Endothelial cell (in vitro differentiated cells): ENCODE results near the gene PI4KA. TPM values are rescaled to one million over a fixed set of nuclear protein-coding genes. Genes with fewer than 3 reads are reported as not detected.

Experiments used
- DNase-seq: peaks from one replicate; pipeline ENCODE4 v3.0.0; 2021; ENCODE audit warnings: low spot score
- H3K27ac Mint-ChIP-seq: one replicate; pipeline ENCODE4 v1.8.0; 2021; ENCODE audit warnings: mixed read lengths, inconsistent platforms; ENCODE audit not compliant: unreplicated experiment
- H3K27me3 Mint-ChIP-seq: one replicate; pipeline ENCODE4 v1.8.0; 2021; ENCODE audit warnings: mild to moderate bottlenecking, moderate library complexity, mixed read lengths, inconsistent platforms; ENCODE audit not compliant: unreplicated experiment
- H3K36me3 Mint-ChIP-seq: one replicate; pipeline ENCODE4 v1.8.0; 2021; ENCODE audit warnings: mild to moderate bottlenecking, low read depth, mixed read lengths, inconsistent platforms; ENCODE audit not compliant: unreplicated experiment
- H3K4me1 Mint-ChIP-seq: one replicate; pipeline ENCODE4 v1.8.0; 2021; ENCODE audit warnings: mild to moderate bottlenecking, mixed read lengths, inconsistent platforms; ENCODE audit not compliant: unreplicated experiment
- H3K4me3 Mint-ChIP-seq: one replicate; pipeline ENCODE4 v1.8.0; 2021; ENCODE audit warnings: mild to moderate bottlenecking, mixed read lengths, inconsistent platforms; ENCODE audit not compliant: unreplicated experiment
- H3K9me3 Mint-ChIP-seq: one replicate; pipeline ENCODE4 v1.8.0; 2021; ENCODE audit warnings: mixed read lengths, inconsistent platforms; ENCODE audit not compliant: unreplicated experiment
- CTCF ChIP-seq: fragments of 200-600 bp; sonication (generic); IDR thresholded peaks from one replicate; pipeline ENCODE4 v1.5.0; 2021; ENCODE audit warnings: antibody characterized with exemption; ENCODE audit not compliant: unreplicated experiment
- total RNA-seq: library from RNA; stranded (reverse); fragmentation: NEBNext Ultra II Directional; extraction: Animal tissue kit (Norgen Biotek cat#: 25700); gene quantifications from one replicate; pipeline ENCODE4 v1.2.1, GENCODE V29; 2021; ENCODE audit not compliant: unreplicated experiment

The PI4KA gene
- total RNA-seq, 1 donor from 2014 or later: 65.3 TPM

GRCh38 chr22:20746431-20747189 is 112.0 kb downstream of the PI4KA start:
- Mint-ChIP-seq H3K27me3 (peaks cover 4% of the 10 kb centered on the region), H3K4me3 (no peak overlapping the region), H3K27ac (no peak overlapping the region), H3K4me1 (no peaks in the 10 kb centered on the region), H3K9me3 (no peaks in the 10 kb centered on the region), H3K36me3 (peaks cover 19% of the 10 kb centered on the region)
- DNase-seq: no peak
- TF ChIP-seq CTCF: no peak

GRCh38 chr22:20745119-20745518 is 113.5 kb downstream of the PI4KA start:
- Mint-ChIP-seq H3K4me3 (no peak overlapping the region), H3K36me3 (peaks cover 26% of the 10 kb centered on the region), H3K9me3 (no peaks in the 10 kb centered on the region), H3K27me3 (peaks cover 2% of the 10 kb centered on the region), H3K27ac (no peak overlapping the region), H3K4me1 (no peaks in the 10 kb centered on the region)
- TF ChIP-seq CTCF: no peak
- DNase-seq: no peak

GRCh38 chr22:20744456-20744855 is 114.2 kb downstream of the PI4KA start:
- no peak for DNase-seq
- peaks cover under 1% of the 10 kb centered on the region for H3K4me1 Mint-ChIP-seq
- peaks cover 2% of the 10 kb centered on the region for H3K27me3 Mint-ChIP-seq
- no peak overlapping the region for H3K27ac Mint-ChIP-seq
- no peaks in the 10 kb centered on the region for H3K9me3 Mint-ChIP-seq
- peaks cover 22% of the 10 kb centered on the region for H3K36me3 Mint-ChIP-seq
- no peak for TF ChIP-seq CTCF
- no peak overlapping the region for H3K4me3 Mint-ChIP-seq

- TF ChIP-seq CTCF: no peak
- Mint-ChIP-seq H3K27ac (no peak overlapping the region), H3K4me3 (no peak overlapping the region), H3K9me3 (no peaks in the 10 kb centered on the region), H3K36me3 (peaks cover 29% of the 10 kb centered on the region), H3K27me3 (peaks cover 2% of the 10 kb centered on the region), H3K4me1 (peaks cover 12% of the 10 kb centered on the region)
- DNase-seq: no peak
These were observed 115.8 kb downstream of the PI4KA start for GRCh38 chr22:20742764-20743163.
